ENCODE data around the gene BCAS3.

Gene BCAS3

GRCh38 chr17:61247439-61247838 lies 569.8 kb downstream of the BCAS3 start:
- H3K4me1 Mint-ChIP-seq = peaks cover 27% of the 10 kb centered on the region
- DNase-seq = no peak
- peaks cover 3% of the 10 kb centered on the region for H3K27me3 Mint-ChIP-seq (ENCODE audit: low read depth, poor library complexity)
- peaks cover 5% of the 10 kb centered on the region for H3K36me3 Mint-ChIP-seq (ENCODE audit: low read depth)
- TF ChIP-seq CTCF (IDR thresholded peaks at IDR 0.05) = no peak
- H3K9me3 Mint-ChIP-seq = no peaks in the 10 kb centered on the region
- no peak overlapping the region for H3K27ac Mint-ChIP-seq
- H3K4me3 Mint-ChIP-seq = no peak overlapping the region

GRCh38 chr17:61248399-61248798 lies 570.7 kb downstream of the BCAS3 start:
- peaks cover 1% of the 10 kb centered on the region for H3K36me3 Mint-ChIP-seq (ENCODE audit: low read depth)
- no peak for TF ChIP-seq CTCF (IDR thresholded peaks at IDR 0.05)
- DNase-seq = no peak
- H3K4me1 Mint-ChIP-seq = peaks cover 30% of the 10 kb centered on the region
- no peak overlapping the region for H3K27ac Mint-ChIP-seq
- H3K27me3 Mint-ChIP-seq (ENCODE audit: low read depth, poor library complexity) = no peaks in the 10 kb centered on the region
- no peak overlapping the region for H3K4me3 Mint-ChIP-seq
- no peaks in the 10 kb centered on the region for H3K9me3 Mint-ChIP-seq

GRCh38 chr17:61249649-61250299 lies 572.1 kb downstream of the BCAS3 start:
- no peak for DNase-seq
- Mint-ChIP-seq H3K36me3 (ENCODE audit: low read depth) (no peaks in the 10 kb centered on the region), H3K9me3 (no peaks in the 10 kb centered on the region), H3K4me1 (peaks cover 38% of the 10 kb centered on the region), H3K27ac (no peak overlapping the region), H3K27me3 (ENCODE audit: low read depth, poor library complexity) (no peaks in the 10 kb centered on the region), H3K4me3 (no peak overlapping the region)
- TF ChIP-seq CTCF (IDR thresholded peaks at IDR 0.05) = no peak

DNA sequence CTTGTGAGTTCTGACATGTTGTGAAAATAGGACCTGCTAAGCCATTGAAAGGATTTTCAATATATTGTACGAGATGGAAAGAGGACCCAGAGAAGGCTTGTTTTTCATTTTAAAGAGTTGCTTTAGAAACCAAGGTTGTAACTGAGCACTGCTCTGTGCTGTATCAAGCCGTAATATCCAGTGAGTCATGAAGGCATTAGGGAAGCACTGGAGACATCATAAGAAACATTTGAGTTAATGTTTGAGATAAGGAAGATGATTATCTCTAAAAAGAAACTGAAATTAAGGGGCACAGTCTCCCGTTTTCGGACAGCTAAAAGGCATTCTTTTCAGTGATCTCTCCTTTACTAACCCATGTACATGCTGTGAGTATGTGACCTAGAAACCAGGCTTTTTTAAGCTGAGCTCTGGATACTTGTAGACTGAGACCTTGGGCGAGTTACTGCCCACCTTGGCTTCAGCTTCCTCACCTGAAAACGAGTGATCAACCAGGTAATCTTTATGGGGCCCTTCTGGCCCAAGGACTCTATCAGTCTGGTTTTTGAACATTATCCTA lies 572.8 kb downstream of the BCAS3 start:
- Mint-ChIP-seq H3K4me1 (peaks cover 44% of the 10 kb centered on the region), H3K27ac (no peak overlapping the region), H3K36me3 (ENCODE audit: low read depth) (no peaks in the 10 kb centered on the region), H3K9me3 (no peaks in the 10 kb centered on the region), H3K4me3 (no peak overlapping the region), H3K27me3 (ENCODE audit: low read depth, poor library complexity) (no peaks in the 10 kb centered on the region)
- no peak for TF ChIP-seq CTCF (IDR thresholded peaks at IDR 0.05)
- no peak for DNase-seq

DNA sequence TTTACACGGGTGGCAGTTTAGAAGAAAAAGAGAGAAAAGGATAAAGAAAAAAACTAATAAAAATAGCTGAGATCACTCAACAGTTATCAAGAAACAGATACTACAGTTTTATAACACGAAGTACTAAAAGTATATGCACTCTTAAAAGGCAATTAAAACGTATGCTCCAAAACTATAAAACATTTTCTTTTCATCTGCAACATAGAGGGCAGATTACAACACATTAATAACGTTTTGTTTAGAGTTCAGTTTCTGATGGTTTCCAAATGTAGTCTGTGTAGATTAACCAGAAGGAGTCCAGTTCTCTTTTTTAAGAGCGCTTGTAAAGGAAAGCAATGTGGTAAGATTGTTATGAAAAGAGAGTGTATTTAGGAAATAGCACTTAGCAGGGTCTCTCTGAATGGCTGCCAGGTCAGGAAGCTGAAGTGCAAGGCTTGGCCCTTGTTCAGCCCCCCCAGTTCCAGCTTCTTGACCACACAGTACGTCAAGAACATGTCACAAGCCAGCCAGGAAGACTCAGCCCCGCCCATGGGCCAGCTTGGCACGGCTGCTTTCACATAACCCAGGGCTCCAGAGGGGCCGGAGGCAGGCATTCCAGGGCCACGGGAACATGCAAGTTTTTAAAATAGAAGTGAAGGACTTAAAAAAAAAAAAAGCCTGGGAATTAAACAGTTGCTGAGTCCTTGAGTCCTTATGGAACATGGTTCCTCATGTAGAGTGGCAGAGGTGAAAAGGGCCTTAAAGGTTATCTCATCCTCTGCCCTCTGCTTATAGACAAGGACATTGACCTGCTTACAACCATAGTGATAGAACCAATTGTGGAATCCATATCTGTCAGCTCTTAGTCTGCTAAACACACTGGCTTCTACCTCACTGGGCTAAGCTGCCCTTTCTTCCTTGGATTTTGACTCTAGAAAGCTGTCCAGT lies 574.6 kb downstream of the BCAS3 start:
- DNase-seq = no peak
- Mint-ChIP-seq H3K27me3 (ENCODE audit: low read depth, poor library complexity) (no peaks in the 10 kb centered on the region), H3K9me3 (no peaks in the 10 kb centered on the region), H3K27ac (no peak overlapping the region), H3K4me3 (no peak overlapping the region), H3K4me1 (peaks cover 44% of the 10 kb centered on the region), H3K36me3 (ENCODE audit: low read depth) (no peaks in the 10 kb centered on the region)
- TF ChIP-seq CTCF (IDR thresholded peaks at IDR 0.05) = no peak

Data from nephron progenitor cell (in vitro differentiated cells).